Right forelimb (tissue), 1 donor: ENCODE data around the gene ZFYVE1.
"Not testable (repeated sequence)": the region's sequence is repeated elsewhere in the genome, so short reads cannot be mapped to it uniquely, and the experiment has no call there.

Experiments
- DNase-seq: peaks from one replicate; pipeline ENCODE4 v3.0.0-alpha.2; 2018

ZFYVE1 gene

GRCh38 chr14:72956741-72957140 lies 70.2 kb downstream of the ZFYVE1 start:
- not testable (repeated sequence) for DNase-seq

DNA sequence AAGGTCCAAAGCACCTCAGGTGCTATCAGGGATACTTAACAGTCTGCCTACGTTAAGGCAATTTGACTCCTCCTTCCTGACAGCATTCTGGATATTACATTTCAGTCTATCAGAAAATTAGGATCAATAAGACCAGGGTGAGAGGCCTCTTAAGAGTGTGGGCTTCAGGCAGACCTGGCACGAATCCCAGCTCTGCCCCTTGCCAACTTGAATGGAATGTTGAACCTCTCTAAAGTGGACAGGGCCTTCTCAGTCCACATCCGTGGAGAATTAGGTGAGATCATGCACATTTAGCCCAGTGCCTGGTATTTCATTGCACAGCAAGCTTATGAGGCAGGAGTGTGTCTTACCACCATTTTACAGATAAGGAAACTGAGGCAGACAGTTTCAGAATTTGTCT lies 74.7 kb downstream of the ZFYVE1 start:
- no peak for DNase-seq

DNA sequence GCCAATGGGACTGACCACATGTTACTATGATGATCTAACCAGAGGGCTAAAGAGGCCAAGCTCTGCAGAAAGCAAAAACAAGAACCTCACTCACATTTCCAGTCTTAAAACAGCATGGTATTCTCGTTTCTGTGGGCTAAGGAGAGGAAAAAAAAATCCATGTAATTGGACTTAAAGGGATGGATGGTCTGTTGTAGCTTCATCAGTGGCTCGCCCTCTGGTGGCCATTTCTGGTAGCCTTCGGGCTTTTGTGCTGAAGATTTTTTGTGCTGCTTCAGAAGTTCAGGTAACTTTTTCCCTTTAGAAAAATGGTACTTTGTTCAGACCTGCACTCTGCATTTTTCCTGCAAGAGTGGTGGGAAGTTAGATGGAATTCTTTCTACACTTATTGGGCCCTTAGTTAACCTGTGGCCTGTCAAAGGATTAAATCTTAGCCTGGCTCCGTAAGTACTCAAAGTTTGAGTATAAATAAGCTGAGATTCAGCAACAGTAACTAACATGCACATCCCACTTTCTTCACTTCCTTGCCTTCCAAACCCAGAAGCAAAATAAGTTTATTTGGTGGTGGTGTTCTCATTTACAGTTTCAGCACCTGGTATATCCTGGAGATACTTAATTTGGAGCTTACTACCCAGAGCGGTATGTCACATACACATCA lies 78.3 kb downstream of the ZFYVE1 start:
- peak; percentile 62 for DNase-seq

- no peak for DNase-seq
Observed at GRCh38 chr14:72947366-72948160, 79.3 kb downstream of the ZFYVE1 start.

DNA sequence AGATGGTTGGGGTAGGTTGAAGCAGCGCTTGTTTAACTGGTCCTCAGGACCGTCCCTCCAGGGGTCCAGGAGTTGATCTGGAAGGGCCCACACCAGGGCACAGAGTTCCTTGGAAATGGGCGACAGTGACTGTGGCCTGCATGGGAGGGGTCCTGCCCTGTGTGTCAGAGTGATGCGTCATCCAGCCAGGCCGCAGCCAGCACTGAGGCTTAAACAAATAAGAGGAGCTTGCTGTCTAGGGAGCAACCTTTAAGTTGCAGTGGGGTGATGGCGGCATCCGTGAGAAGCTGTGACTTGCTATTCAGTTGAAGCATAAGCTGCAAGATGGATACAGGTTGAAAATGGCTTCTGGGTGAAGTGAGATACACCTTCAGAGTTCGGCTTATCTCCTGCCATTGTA lies 80.4 kb downstream of the ZFYVE1 start:
- DNase-seq = no peak

DNA sequence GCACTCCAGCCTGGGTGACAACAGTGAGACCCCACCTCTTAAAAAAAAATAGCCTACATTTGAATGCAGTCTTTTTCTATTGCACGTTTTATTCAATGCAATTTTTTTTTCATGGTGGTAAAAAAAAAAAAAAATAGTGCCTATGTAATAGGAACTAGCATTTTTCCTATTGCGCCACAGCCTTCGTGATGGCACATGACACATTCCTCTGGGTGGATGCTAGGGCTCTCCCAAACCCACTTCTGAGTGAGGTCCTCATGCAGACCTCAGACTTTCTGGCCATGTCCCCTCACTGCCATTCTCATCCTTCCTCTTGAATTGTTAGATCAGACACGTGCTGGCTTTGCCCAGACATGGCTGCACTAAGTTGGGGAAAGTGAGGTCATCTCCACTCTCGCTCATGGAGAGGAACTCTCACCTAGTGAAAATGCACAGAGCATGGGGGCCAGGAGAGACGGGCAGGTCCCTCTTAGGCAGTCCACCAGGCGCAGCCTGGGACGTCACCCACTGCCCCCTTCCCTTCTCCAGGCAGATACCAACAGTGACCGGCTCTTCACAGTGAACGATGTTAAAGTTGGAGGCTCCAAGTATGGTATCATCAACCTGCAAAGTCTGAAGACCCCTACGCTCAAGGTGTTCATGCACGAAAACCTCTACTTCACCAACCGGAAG lies 81.4 kb downstream of the ZFYVE1 start:
- no peak for DNase-seq

GRCh38 chr14:72943876-72944430 lies 83.0 kb downstream of the ZFYVE1 start:
- DNase-seq = no peak

GRCh38 chr14:72942934-72943333 lies 84.0 kb downstream of the ZFYVE1 start:
- no peak for DNase-seq

DNA sequence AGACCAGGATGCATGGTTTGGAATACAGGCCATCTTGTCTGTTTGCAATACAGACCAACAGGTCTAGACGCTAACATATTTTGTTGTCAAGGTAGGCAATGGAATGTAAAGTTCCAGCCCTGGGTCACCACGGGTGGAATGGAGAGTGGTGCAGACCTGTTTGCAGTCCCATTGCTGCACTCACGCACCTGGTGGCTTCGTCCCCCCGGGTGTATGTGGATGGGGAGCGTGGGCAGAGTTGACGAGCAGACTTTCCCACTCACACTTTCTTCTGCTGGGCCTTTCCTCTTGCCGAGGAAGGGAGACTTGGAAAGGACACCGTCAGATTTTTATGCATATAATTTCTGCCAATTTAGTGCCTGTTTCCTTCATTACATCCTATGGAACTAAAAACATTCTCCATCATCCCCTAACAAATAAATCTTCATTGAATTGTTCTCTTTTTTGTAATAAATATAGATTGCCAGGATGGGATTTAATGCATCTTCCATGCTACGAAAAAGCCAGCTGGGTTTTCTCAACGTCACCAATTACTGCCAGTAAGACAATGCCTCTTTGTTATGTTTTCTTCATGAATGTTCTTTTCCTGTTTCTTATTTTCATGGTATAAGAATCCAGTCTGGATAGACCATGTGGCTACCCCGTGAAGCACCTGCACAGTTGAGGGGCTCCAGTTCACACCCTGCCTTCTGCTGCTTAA lies 85.5 kb downstream of the ZFYVE1 start:
- DNase-seq = no peak

DNA sequence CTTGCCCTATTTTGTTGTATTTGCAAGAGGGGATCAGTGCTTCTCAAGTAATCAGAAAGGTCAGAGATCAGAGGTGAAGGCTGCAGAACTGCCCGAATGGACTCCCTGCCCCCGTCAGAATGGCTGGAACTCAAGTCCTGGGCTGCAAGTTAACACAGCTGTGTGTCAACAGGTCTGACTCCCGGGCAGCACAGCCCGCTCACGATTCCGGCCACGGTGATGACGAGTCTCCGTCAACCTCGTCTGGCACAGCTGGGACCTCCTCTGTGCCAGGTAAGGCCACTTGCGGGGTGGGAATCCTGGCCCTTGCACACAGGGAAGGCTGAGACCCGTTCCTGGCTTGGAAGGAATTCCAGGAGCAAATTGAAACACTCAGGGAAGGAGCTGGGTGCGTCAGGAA lies 87.3 kb downstream of the ZFYVE1 start:
- DNase-seq = no peak

DNA sequence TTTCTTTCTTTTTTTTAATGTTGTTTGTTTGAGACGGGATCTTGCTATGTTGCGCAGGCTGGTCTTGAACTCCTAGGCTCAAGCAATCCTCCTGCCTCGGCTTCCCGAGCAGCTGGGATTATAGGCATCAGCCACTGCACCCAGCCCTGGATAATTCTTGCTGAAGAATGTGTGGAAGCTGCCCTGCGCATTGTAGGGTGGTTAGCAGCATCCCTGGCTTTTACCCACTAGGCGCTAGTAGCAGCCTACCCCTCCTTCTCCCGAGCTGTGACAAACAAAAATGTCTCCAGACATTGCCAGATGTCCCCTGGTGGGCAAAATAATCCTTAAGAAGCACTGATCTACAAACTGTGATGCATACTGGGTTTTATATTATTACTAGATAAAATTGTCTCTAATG lies 94.0 kb downstream of the ZFYVE1 start:
- DNase-seq = no peak

- DNase-seq = no peak
Observed at GRCh38 chr14:72929316-72930080, 97.4 kb downstream of the ZFYVE1 start.

- DNase-seq = no peak
Observed at GRCh38 chr14:72928872-72929271, 98.0 kb downstream of the ZFYVE1 start.

DNA sequence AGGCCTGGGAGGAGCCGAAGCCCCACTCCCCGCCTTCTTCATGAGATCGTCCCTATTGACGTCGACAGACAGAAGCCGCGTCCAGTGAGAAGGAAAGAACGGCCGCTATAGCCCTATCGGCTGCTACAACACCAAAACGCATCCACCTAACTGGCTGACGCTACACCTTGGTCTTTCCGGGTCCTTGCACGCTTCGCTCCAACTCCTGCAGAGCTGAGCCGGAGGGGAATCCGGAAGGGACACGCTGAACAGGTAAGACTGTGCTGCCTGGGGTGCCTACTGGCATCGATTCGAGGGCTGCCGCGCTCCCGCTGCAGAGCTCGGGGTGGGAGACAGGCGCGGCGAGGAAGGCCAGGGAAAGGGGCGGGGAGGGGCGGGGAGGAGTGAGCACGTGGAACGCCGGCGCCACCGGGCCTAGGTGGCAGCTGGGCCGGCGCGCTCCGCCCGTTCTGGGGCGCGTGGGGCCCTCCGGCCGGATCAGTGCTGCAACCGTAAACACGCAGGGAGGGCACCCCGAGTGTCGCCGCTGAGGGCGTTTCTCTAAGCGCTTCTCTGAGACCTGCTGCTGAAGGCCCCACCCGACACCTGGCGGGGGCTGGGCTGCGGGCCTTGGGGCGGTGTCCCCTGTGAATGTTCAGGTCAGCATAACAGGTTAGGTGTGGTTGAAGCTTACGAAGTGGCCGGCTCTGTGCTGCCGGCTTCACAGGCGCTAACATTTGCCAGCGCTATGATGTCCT lies 100.4 kb downstream of the ZFYVE1 start, which contains the start of gene DCAF4:
Gene DCAF4, plus strand, starts transcription at position 173 of the 737 bp plus-strand sequence. CDS start 11,515 bp downstream, outside the sequence.
- DNase-seq = peak; percentile 97

DNA sequence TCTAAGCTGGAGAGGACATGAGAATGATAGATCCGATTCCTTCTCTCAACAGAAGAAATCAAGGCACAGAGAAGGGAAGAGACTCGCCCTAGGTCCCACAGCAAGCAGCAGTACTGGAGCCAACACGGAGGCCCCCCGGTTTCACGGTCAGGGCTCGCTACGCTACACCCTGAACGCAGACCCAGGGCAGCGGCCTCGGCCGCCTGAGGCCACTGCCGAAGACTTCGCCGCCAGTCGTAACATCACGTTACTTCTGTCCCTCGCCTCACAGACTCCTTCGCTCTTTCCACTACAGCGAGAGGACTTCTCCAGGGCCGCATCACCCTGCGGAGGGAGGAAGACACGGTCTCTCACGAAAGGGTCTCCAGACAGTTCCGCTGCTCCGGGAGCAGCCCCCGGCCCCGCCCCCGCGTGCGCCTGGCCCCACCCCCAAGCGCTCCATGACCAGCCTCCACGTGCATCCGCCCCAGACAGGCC lies 101.1 kb downstream of the ZFYVE1 start:
- DNase-seq = no peak

DNA sequence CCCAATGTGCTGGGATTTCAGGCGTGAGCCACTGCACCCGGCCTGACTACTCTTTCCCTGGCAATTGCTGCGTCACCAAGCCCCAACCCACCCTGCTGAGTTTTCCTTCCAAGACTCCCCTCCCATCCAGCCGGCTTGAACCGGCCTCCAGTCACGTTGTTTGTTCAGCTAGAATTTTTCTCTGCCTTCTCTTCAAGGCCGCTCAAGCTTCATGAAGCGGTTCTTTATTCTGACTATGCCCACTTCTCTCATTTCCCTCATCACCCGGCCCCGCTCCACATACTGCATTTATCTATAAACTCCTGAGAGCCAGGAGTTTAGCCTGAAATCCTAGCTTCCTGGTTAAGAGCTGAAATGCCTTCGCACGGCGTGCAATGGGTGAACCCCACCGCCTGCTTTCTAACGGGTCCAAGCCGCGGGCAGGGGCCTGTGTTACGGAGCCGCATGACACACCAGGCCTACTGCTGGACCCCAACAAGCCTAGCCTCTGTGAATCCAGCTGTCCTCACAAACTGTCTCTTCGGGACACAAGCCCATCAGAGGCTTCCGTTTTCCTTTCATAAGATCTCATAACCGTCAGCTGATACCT lies 101.6 kb downstream of the ZFYVE1 start:
- no peak for DNase-seq

- no peak for DNase-seq
Observed at GRCh38 chr14:72924337-72924736, 102.6 kb downstream of the ZFYVE1 start.

GRCh38 chr14:72921396-72921795 lies 105.5 kb downstream of the ZFYVE1 start:
- no peak for DNase-seq

DNA sequence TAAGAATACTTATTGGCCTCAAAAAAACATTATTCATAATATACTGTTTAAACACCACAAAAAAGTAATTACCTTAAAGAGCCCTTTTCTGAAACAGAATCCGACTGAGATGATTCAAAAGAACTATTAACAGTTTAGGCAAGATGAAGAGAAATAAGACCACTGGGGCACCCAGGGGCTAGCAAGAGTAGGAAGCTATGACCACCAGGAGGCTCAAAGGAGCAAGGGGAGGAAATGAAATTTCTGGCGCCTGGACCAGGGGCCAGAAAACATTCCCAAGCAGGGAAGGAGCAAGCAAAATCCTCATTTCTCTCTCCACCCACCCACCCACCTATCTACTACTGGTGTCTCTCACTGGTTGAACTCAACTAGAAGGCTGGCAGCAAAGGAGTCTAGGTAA lies 106.9 kb downstream of the ZFYVE1 start:
- no peak for DNase-seq
